Lung (tissue), 13 donors: ENCODE data around the gene VGLL4. TPM values are rescaled to one million over a fixed set of nuclear protein-coding genes. Genes with fewer than 3 reads are reported as not detected.

Source experiments
- ATAC-seq: fragments of 200-7000 bp; cut with Tn5 transposase; one replicate; pipeline ENCODE4 v1.9.1; 2020; ENCODE audit warnings: moderate number of reproducible peaks; ENCODE audit not compliant: insufficient read depth, low FRiP score
- DNase-seq, 3 donors: peaks; one replicate each; pipeline ENCODE4 v3.0.0-alpha.2; 2013 to 2017
- H3K27ac ChIP-seq, 2 donors: one replicate each; pipeline ENCODE4 v1.5.1; 2013; ENCODE audit warnings: mild to moderate bottlenecking in 2 of 2, moderate library complexity in 2 of 2, control low read depth in 1 of 2, inconsistent platforms in 1 of 2, low read depth in 1 of 2, low read length in 1 of 2
- H3K27me3 ChIP-seq, 3 donors: one replicate each; pipeline ENCODE4 v1.5.1; 2013; ENCODE audit warnings: low read length in 2 of 3; ENCODE audit not compliant: control insufficient read depth in 3 of 3, insufficient read depth in 3 of 3
- H3K36me3 ChIP-seq, 4 donors: one replicate each; pipeline ENCODE4 v1.5.1; 2013; ENCODE audit warnings: low read length in 4 of 4, mild to moderate bottlenecking in 1 of 4, moderate library complexity in 1 of 4; ENCODE audit not compliant: control insufficient read depth in 4 of 4, insufficient read depth in 4 of 4
- H3K4me1 ChIP-seq, 5 donors: one replicate each; pipeline ENCODE4 v1.5.1; 2013; ENCODE audit warnings: low read length in 5 of 5, mild to moderate bottlenecking in 2 of 5, moderate library complexity in 1 of 5; ENCODE audit not compliant: control insufficient read depth in 5 of 5, insufficient read depth in 5 of 5
- H3K4me3 ChIP-seq: one replicate; pipeline ENCODE4 v1.5.1; 2013; ENCODE audit warnings: mild to moderate bottlenecking, control low read depth, moderate library complexity
- H3K9ac ChIP-seq, 2 donors: one replicate each; pipeline ENCODE4 v1.5.1; 2013; ENCODE audit warnings: low read length in 2 of 2, control low read depth in 1 of 2; ENCODE audit not compliant: insufficient read depth in 1 of 2
- H3K9me3 ChIP-seq, 4 donors: one replicate each; pipeline ENCODE4 v1.5.1; 2013; ENCODE audit warnings: low read length in 3 of 4, mild to moderate bottlenecking in 1 of 4, moderate library complexity in 1 of 4; ENCODE audit not compliant: control insufficient read depth in 4 of 4, insufficient read depth in 3 of 4
- CTCF ChIP-seq: IDR thresholded peaks from 2 replicates; pipeline ENCODE4 v1.5.1; 2012; ENCODE audit warnings: mild to moderate bottlenecking; ENCODE audit errors: control extremely low read depth, extremely low read depth
- WGBS, 2 donors: extraction: QIAGEN DNeasy Blood & Tissue Kit; methylation state at CpG; one replicate each; pipeline ENCODE4 v1.1.7; 2013; 5-methylcytosine and 5-hydroxymethylcytosine counted together
- polyA plus RNA-seq, 2 donors: library from polyadenylated mRNA; stranded (reverse); fragments of 200-250 nt; gene quantifications; one replicate each; pipeline ENCODE4 v1.2.1, GENCODE V29; 2013
- small RNA-seq: library from RNA; depleted of rRNA; stranded (forward); fragments of <200 nt; gene quantifications from one replicate; pipeline ENCODE3, GENCODE V24; 2014; ENCODE audit warnings: low replicate concordance
- total RNA-seq, 2 donors: library from RNA; depleted of rRNA in 1 of 2; stranded (reverse); fragments of >200 nt in 1 of 2; gene quantifications; one replicate each; pipeline ENCODE4 v1.2.1, GENCODE V29; 2014 to 2021
- donor health status: control.
- donor health status: control.
- donor health status: Bipolar disorder and iron deficiency.
- donor health status: healthy.
- donor health status: DM: yes; HTN: yes; CAD: no.

VGLL4 gene
- total and polyA plus RNA-seq, 4 donors, result 30.5 to 94.1 (median 39.3) TPM

DNA sequence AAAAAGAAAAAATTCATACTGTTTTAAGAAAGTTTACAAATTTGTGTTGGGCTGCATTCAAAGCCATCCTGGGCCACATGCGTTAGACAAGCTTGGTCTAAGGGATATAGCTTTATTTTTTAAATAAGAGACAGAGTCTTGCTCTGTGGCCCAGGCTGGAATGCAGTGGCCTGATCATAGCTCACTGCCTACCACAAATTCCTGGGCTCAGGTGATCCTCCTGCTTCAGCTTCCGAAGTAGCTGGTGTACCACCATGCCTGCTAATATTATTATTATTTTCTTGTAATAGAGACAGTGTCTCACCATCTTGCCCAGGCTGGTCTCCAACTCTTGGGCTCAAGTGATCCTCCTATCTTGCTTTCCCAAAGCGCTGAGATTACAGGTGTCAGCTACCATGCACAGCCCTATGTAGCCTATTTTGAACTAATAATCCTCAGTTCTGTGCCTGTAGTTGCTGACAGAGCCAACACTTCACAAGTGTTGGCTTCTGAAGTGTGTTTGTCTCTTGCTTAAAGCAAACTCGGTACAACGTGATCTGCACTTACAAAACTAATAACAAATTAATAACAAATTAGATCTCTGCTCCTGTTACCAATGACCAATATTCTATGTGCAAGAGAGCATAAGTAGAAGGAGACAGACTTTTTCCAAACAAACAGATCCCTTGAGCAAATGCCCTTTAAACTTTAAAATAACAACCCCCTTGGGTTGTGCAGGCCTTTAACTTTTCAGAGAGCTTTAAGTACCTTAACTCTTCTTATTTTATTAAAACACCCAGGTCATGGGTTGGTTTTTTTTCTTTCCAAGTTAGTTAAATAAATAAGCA lies 135.2 kb downstream of the VGLL4 start:
- Histone ChIP-seq H3K4me1 (peaks cover 16 to 36% (median 18%) of the 10 kb centered on the region in 5 donors), H3K27ac (peak overlapping the region; percentile 50 to 62), H3K36me3 (peaks cover 0 to 1% (median 0%) of the 10 kb centered on the region in 4 donors), H3K9ac (peak overlapping the region in 1 of 2 donors; percentile 37), H3K27me3 (no peaks in the 10 kb centered on the region), H3K4me3 (no peak overlapping the region), H3K9me3 (no peaks in the 10 kb centered on the region)
- WGBS, 2 donors, result 59 to 79% methylated on average over 5 of the region's 5 CpGs
- ATAC-seq (no peak), DNase-seq (no peak)
- TF ChIP-seq CTCF, result no peak

GRCh38 chr3:11507719-11508118 lies 136.0 kb downstream of the VGLL4 start:
- peaks cover 0 to 1% (median 0%) of the 10 kb centered on the region in 4 donors for H3K36me3 ChIP-seq
- H3K9ac ChIP-seq, result no peak overlapping the region
- no peaks in the 10 kb centered on the region for H3K27me3 ChIP-seq
- TF ChIP-seq CTCF, result no peak
- H3K4me1 ChIP-seq, result peaks cover 16 to 36% (median 16%) of the 10 kb centered on the region in 5 donors
- ATAC-seq (no peak), DNase-seq (no peak)
- no peak overlapping the region for H3K4me3 ChIP-seq
- H3K9me3 ChIP-seq, result no peaks in the 10 kb centered on the region
- H3K27ac ChIP-seq, result peak overlapping the region in 1 of 2 donors; percentile 67

Small RNAs within 50 kb of the gene (small RNA-seq; reads per million reads assigned to genes)
- not detected for gene AC022001.1

Other genes starting within 250 kb of the VGLL4 start
- gene TAMM41, start 203.0 kb upstream of the VGLL4 start, total RNA-seq, result 10 to 100 TPM; 16.7 to 20.6 TPM
- gene TAMM41, start 203.0 kb upstream of the VGLL4 start, polyA plus RNA-seq, result 1 to 10 TPM; 9.2 to 9.4 TPM